GM13976 (cell line): ENCODE measurements around the gene CCDC141.

ENCODE experiments used
- DNase-seq: peaks from one replicate; pipeline ENCODE4 v3.0.0; 2012; ENCODE audit warnings: low spot score
- CTCF ChIP-seq: IDR thresholded peaks from 2 replicates; pipeline ENCODE4 v1.5.1; 2012; ENCODE audit warnings: borderline replicate concordance, mild to moderate bottlenecking; ENCODE audit not compliant: insufficient read depth; ENCODE audit errors: extremely low read depth, missing control alignments, control extremely low read depth
- in situ Hi-C: fragments of 300-500 bp; cut with MboI; formaldehyde crosslinking; loops from one replicate; pipeline ENCODE4 v1.12.0; 2022; ENCODE audit warnings: low sequenced_read_pairs, mixed read lengths, inconsistent platforms; ENCODE audit not compliant: unreplicated experiment

Gene CCDC141

GRCh38 chr2:178870703-178871102, 179.2 kb downstream of the CCDC141 start:
- DNase-seq: no peak
- no peak for TF ChIP-seq CTCF
- in situ Hi-C loops: no loop called here

- TF ChIP-seq CTCF: no peak
- in situ Hi-C loops: no loop called here
- DNase-seq: no peak
These were observed 183.9 kb downstream of the CCDC141 start for GRCh38 chr2:178865999-178866398.

DNA sequence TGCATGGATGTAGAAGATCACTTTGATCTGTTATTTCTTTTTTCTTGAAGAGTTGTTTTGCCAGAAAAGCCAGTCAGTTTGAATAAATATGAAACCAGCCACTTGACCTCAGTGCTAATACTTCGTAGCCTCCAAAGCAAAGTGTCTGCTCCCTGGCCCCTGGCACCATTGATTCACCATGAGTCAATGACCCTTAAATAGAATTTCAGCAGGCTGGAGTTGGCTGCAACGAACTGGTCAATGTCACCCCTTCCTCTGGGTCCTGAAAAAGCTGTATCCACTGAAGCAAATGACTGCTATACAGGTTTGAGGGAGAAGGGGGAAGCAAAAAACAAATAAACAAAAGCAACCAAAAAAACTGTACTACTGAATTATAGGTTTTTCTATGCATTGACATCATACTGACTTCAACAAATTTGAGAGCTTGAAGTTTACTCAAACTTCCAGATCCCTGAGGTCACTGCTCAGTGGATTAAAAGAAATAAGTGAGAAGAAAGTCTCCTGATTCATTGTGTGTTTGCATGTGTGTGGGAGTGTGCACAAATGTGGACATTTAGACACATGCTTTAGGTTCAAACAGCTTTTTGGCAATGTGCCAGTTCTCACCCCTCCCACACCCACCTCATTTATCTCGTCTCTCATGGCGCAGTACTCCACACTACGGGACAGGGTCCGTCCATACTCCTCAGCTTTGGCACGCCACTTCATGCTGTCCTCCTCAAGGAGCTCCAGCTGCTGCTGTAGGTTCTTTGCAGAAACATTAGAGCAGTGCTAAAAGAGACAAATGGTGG, 184.6 kb downstream of the CCDC141 start:
- in situ Hi-C loops: no loop called here
- DNase-seq: no peak
- TF ChIP-seq CTCF: no peak

DNA sequence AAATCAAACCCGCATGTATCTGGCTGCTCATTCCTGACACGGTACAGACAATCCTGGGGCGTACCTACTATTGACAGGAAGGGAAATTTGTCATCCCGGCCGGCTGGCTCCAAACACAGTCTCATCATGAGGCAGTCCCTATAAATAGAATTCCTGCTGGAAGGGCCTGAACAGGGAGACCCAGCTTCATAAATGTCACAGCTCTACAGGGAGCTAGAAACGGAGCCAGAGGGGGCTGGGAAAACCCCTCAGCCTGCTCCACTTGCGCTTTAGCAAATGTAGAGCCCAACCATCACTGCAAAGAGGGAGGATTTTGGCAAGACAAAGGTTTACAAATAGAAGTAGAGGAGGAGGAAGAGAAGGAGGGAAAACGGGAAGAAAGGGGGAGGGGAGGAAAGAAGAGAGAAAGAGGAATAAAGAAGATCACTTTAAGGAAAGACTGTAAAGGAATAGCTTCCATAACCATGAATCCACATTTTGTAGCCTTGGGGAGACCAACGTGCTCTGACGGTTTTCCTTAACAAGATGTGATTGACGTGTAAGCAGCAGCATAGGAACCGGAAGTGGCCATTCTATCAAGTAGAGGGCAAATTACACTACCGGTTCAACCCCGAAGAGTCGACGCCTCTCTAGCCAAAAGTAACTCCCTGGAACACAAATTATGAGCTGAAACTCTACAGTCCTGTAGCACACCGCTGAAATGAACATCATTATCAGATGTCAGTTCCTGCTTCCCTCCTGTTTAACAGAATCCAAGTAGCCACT, 185.9 kb downstream of the CCDC141 start:
- DNase-seq: no peak
- no peak for TF ChIP-seq CTCF
- in situ Hi-C loops: no loop called here

DNA sequence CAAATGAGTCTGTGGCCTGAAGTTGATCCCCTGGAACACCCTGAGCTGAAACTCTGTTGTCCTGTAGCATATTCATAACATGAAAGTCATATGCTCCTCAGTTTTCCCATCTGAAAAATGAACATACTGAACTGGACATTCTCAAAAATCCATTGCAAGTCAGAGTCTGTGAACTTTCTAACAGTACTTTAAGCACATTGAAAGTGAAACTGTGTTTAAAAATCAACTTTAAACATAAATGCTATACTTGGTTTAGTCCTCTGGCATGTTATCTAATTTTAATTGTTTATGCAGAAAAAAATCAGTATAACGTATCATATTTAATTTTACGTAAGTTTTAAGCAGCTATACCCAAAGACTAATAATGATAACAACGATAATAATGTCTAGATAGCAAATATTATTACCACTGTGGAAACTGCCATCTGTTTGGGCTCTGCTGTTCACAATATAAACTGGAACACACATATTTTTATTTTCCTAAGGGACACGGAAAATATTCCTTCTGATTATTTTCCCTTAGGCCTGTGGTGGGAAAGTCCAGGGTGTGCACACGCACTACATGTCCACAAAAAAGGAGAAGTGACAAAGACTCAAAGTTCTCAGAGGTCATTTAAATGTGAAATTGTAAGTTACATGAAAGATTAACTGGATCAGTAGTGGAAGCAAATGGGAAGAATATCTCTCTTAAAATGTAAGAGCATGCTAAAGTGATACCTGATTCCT, 186.6 kb downstream of the CCDC141 start:
- in situ Hi-C loops: no loop called here
- no peak for TF ChIP-seq CTCF
- no peak for DNase-seq

DNA sequence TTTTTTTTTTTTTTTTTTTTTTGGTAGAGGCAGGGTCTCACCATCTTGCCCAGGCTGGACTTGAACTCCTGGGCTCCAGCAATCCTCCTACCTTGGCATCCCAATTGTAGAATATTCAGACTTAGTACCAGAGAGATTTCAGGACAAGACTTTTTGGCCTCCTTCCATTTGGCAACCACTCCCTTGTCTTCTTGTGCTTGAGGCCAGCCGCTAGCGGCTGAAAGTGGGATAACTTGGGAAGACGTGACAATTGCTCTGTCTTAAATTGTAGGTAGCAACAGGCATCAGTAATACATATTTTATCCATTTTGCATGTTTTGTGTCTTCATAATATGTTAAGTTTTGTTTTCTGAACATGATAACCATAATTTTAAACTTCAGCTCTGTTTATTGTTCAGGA, 189.4 kb downstream of the CCDC141 start:
- in situ Hi-C loops: no loop called here
- no peak for DNase-seq
- no peak for TF ChIP-seq CTCF
